H9 (cell line): Measurements from ENCODE around the gene TRPM2. TPM values are rescaled to one million over a fixed set of nuclear protein-coding genes. Genes with fewer than 3 reads are reported as not detected.

Experiments
- DNase-seq: peaks from one replicate; pipeline ENCODE4 v3.0.0-alpha.2; 2017
- H2AFZ ChIP-seq: one replicate; pipeline ENCODE4 v1.6.1; 2013; ENCODE audit warnings: mild to moderate bottlenecking, low read length, control low read depth, moderate library complexity
- H2AK5ac ChIP-seq: 2 replicates; pipeline ENCODE4 v1.6.1; 2013; ENCODE audit warnings: low read length, control low read depth, mixed read lengths; ENCODE audit not compliant: insufficient read length
- H2BK120ac ChIP-seq: one replicate; pipeline ENCODE4 v1.6.1; 2013; ENCODE audit warnings: low read depth, mild to moderate bottlenecking, low read length, control low read depth, inconsistent platforms; ENCODE audit not compliant: poor library complexity, severe bottlenecking
- H2BK12ac ChIP-seq: 2 replicates; pipeline ENCODE4 v1.6.1; 2013; ENCODE audit warnings: low read length, control low read depth, mixed read lengths, low read depth; ENCODE audit not compliant: insufficient read length
- H2BK15ac ChIP-seq: 2 replicates; pipeline ENCODE4 v1.6.1; 2013; ENCODE audit warnings: low read depth, low read length, control low read depth
- H2BK20ac ChIP-seq: one replicate; pipeline ENCODE4 v1.6.1; 2013; ENCODE audit warnings: low read depth, mild to moderate bottlenecking, low read length, control low read depth, inconsistent platforms; ENCODE audit not compliant: poor library complexity, severe bottlenecking
- H2BK5ac ChIP-seq: 2 replicates; pipeline ENCODE4 v1.6.1; 2013; ENCODE audit warnings: low read length, control low read depth, mixed read lengths; ENCODE audit not compliant: insufficient read length
- H3K14ac ChIP-seq: 2 replicates; pipeline ENCODE4 v1.6.1; 2013; ENCODE audit warnings: low read length, control low read depth; ENCODE audit not compliant: insufficient read depth
- H3K18ac ChIP-seq: 2 replicates; pipeline ENCODE4 v1.6.1; 2013; ENCODE audit warnings: low read depth, mild to moderate bottlenecking, mixed read lengths, low read length, control low read depth; ENCODE audit not compliant: insufficient read length
- H3K23ac ChIP-seq: 2 replicates; pipeline ENCODE4 v1.6.1; 2013; ENCODE audit warnings: low read length, control low read depth, mixed read lengths, low read depth; ENCODE audit not compliant: insufficient read length
- H3K23me2 ChIP-seq: 2 replicates; pipeline ENCODE4 v1.6.1; 2013; ENCODE audit warnings: low read depth, mild to moderate bottlenecking, mixed read lengths, low read length, control low read depth; ENCODE audit not compliant: insufficient read length, poor library complexity, severe bottlenecking
- H3K27ac ChIP-seq: 2 replicates; pipeline ENCODE4 v1.5.1; 2013; ENCODE audit warnings: low read length, control low read depth, mixed read lengths, low read depth; ENCODE audit not compliant: insufficient read length
- H3K27me3 ChIP-seq: 2 replicates; pipeline ENCODE4 v1.6.1; 2013; ENCODE audit warnings: low read length, control low read depth, inconsistent platforms; ENCODE audit not compliant: insufficient read depth
- H3K4ac ChIP-seq: 2 replicates; pipeline ENCODE4 v1.6.1; 2013; ENCODE audit warnings: low read depth, mild to moderate bottlenecking, control low read depth, inconsistent platforms, low read length, moderate library complexity
- H3K4me1 ChIP-seq: 2 replicates; pipeline ENCODE4 v1.6.1; 2013; ENCODE audit warnings: low read length, control low read depth, inconsistent platforms; ENCODE audit not compliant: insufficient read depth
- H3K4me2 ChIP-seq: 2 replicates; pipeline ENCODE4 v1.6.1; 2013; ENCODE audit warnings: low read length, control low read depth, mixed read lengths; ENCODE audit not compliant: insufficient read length, insufficient read depth
- H3K56ac ChIP-seq: 2 replicates; pipeline ENCODE4 v1.6.1; 2013; ENCODE audit warnings: low read depth, mild to moderate bottlenecking, mixed read lengths, low read length, control low read depth; ENCODE audit not compliant: insufficient read length
- H3K79me1 ChIP-seq: 2 replicates; pipeline ENCODE4 v1.6.1; 2013; ENCODE audit warnings: low read depth, mild to moderate bottlenecking, moderate library complexity, low read length, control low read depth, inconsistent platforms; ENCODE audit not compliant: insufficient read depth, poor library complexity, severe bottlenecking
- H3K79me2 ChIP-seq: 2 replicates; pipeline ENCODE4 v1.6.1; 2013; ENCODE audit warnings: low read length, control low read depth, inconsistent platforms; ENCODE audit not compliant: insufficient read depth
- H3K9ac ChIP-seq: 2 replicates; pipeline ENCODE4 v1.6.1; 2013; ENCODE audit warnings: low read length, control low read depth, mixed read lengths; ENCODE audit not compliant: insufficient read length; ENCODE audit errors: extremely low read depth
- H3K9me3 ChIP-seq: one replicate; pipeline ENCODE4 v1.6.1; 2013; ENCODE audit warnings: low read depth, low read length, inconsistent platforms; ENCODE audit not compliant: control insufficient read depth
- H3T11ph ChIP-seq: one replicate; pipeline ENCODE4 v1.6.1; 2013; ENCODE audit warnings: mild to moderate bottlenecking, low read length, control low read depth, inconsistent platforms
- H4K20me1 ChIP-seq: one replicate; pipeline ENCODE4 v1.6.1; 2013; ENCODE audit not compliant: control insufficient read depth, insufficient read length, insufficient read depth
- H4K5ac ChIP-seq: 2 replicates; pipeline ENCODE4 v1.6.1; 2013; ENCODE audit warnings: low read depth, mild to moderate bottlenecking, mixed read lengths, low read length, control low read depth; ENCODE audit not compliant: insufficient read length
- H4K8ac ChIP-seq: replicated peaks from 2 replicates; pipeline ENCODE4 v1.6.1; 2013; ENCODE audit warnings: low read length, control low read depth, mixed read lengths, low read depth; ENCODE audit not compliant: insufficient read length
- H4K91ac ChIP-seq: 2 replicates; pipeline ENCODE4 v1.6.1; 2013; ENCODE audit warnings: low read depth, mild to moderate bottlenecking, moderate library complexity, mixed read lengths, low read length, control low read depth; ENCODE audit not compliant: insufficient read length
- H3K27ac Mint-ChIP-seq, 3 experiments: 2 replicates in 2 of 3; 3 replicates in 1 of 3; pipeline ENCODE4 v1.8.0; 2020 to 2021; ENCODE audit warnings: mixed read lengths in 3 of 3, mild to moderate bottlenecking in 1 of 3, moderate library complexity in 1 of 3
- H3K27me3 Mint-ChIP-seq: 2 replicates; pipeline ENCODE4 v1.8.0; 2021; ENCODE audit warnings: low read depth, mild to moderate bottlenecking, moderate library complexity, mixed read lengths
- H3K36me3 Mint-ChIP-seq, 3 experiments: 2 replicates in 2 of 3; 3 replicates in 1 of 3; pipeline ENCODE4 v1.8.0; 2020 to 2021; ENCODE audit warnings: low read depth in 3 of 3, mixed read lengths in 3 of 3; ENCODE audit not compliant: insufficient read depth in 1 of 3
- H3K4me1 Mint-ChIP-seq, 2 experiments: 2 replicates each; pipeline ENCODE4 v1.8.0; 2020; ENCODE audit warnings: mixed read lengths in 2 of 2
- H3K4me3 Mint-ChIP-seq, 2 experiments: 2 replicates in 1 of 2; 3 replicates in 1 of 2; pipeline ENCODE4 v1.8.0; 2020 to 2021; ENCODE audit warnings: mild to moderate bottlenecking in 2 of 2, mixed read lengths in 2 of 2, moderate library complexity in 1 of 2
- H3K9me3 Mint-ChIP-seq, 2 experiments: 2 replicates in 1 of 2; 3 replicates in 1 of 2; pipeline ENCODE4 v1.8.0; 2020; ENCODE audit warnings: mild to moderate bottlenecking in 2 of 2, mixed read lengths in 2 of 2, moderate library complexity in 1 of 2
- WGBS: extraction: QIAGEN DNeasy Blood & Tissue Kit; methylation state at CpG from one replicate; pipeline ENCODE4 v1.1.7; 2013; ENCODE audit warnings: missing lambda C conversion rate, low lambda C conversion rate, mixed read lengths; ENCODE audit not compliant: insufficient read length; ENCODE audit errors: extremely low coverage; 5-methylcytosine and 5-hydroxymethylcytosine counted together
- total RNA-seq: library from RNA; stranded (reverse); gene quantifications from 2 replicates; pipeline ENCODE4 v1.2.1, GENCODE V29; 2021
- TF ChIP-seq, protein P1 (sequence below): fragments of 200-600 bp; sonication (generic); conservative IDR thresholded peaks from 3 replicates; pipeline ENCODE4 v1.8.0; 2021; ENCODE audit warnings: antibody characterized with exemption, mild to moderate bottlenecking

Gene TRPM2
- total RNA-seq, 1 experiment from 2014 or later = 0.68 TPM

GRCh38 chr21:44398499-44398898 lies 45.1 kb downstream of the TRPM2 start:
- H3K9me3 ChIP-seq = no peaks in the 10 kb centered on the region
- no peak overlapping the region for H3K9ac ChIP-seq
- TF ChIP-seq, protein P1, sequence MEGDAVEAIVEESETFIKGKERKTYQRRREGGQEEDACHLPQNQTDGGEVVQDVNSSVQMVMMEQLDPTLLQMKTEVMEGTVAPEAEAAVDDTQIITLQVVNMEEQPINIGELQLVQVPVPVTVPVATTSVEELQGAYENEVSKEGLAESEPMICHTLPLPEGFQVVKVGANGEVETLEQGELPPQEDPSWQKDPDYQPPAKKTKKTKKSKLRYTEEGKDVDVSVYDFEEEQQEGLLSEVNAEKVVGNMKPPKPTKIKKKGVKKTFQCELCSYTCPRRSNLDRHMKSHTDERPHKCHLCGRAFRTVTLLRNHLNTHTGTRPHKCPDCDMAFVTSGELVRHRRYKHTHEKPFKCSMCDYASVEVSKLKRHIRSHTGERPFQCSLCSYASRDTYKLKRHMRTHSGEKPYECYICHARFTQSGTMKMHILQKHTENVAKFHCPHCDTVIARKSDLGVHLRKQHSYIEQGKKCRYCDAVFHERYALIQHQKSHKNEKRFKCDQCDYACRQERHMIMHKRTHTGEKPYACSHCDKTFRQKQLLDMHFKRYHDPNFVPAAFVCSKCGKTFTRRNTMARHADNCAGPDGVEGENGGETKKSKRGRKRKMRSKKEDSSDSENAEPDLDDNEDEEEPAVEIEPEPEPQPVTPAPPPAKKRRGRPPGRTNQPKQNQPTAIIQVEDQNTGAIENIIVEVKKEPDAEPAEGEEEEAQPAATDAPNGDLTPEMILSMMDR = no peak
- no peaks in the 10 kb centered on the region for H3K27me3 ChIP-seq
- no peaks in the 10 kb centered on the region for H3K4me1 ChIP-seq
- no peak overlapping the region for H3K27ac ChIP-seq
- H4K20me1 ChIP-seq = no peaks in the 10 kb centered on the region
- no peak overlapping the region for H3K4ac ChIP-seq
- no peaks in the 10 kb centered on the region for H3K23me2 ChIP-seq
- no peaks in the 10 kb centered on the region for H3K79me1 ChIP-seq
- H3K18ac ChIP-seq = no peak overlapping the region
- WGBS = no CpG with 5 or more reads among the region's 9 CpGs
- no peak overlapping the region for H4K5ac ChIP-seq
- no peak overlapping the region for H3K56ac ChIP-seq
- H3K9me3 Mint-ChIP-seq = peaks cover 0 to 2% of the 10 kb centered on the region in 2 experiments; a peak in 2 of 5 replicates
- no peak overlapping the region for H2AK5ac ChIP-seq
- no peak overlapping the region for H2BK20ac ChIP-seq
- H3K14ac ChIP-seq = no peak overlapping the region
- H3T11ph ChIP-seq = no peak overlapping the region
- H2BK12ac ChIP-seq = no peak overlapping the region
- no peak overlapping the region for H3K4me3 Mint-ChIP-seq
- no peak overlapping the region for H2AFZ ChIP-seq
- H3K36me3 Mint-ChIP-seq = no peaks in the 10 kb centered on the region
- H2BK15ac ChIP-seq = no peak overlapping the region
- no peak overlapping the region for H2BK5ac ChIP-seq
- H4K8ac ChIP-seq = no peak overlapping the region
- no peak overlapping the region for H3K23ac ChIP-seq
- H3K4me1 Mint-ChIP-seq = no peaks in the 10 kb centered on the region
- no peak overlapping the region for H3K27ac Mint-ChIP-seq
- no peak overlapping the region for H2BK120ac ChIP-seq
- no peaks in the 10 kb centered on the region; the same call in 1 of the 2 replicates for H3K27me3 Mint-ChIP-seq
- DNase-seq = no peak
- no peak overlapping the region for H3K4me2 ChIP-seq
- no peaks in the 10 kb centered on the region for H3K79me2 ChIP-seq
- H4K91ac ChIP-seq = no peak overlapping the region
